HCT116 (cell line): ENCODE results near the gene NFATC1. TPM values are rescaled to one million over a fixed set of nuclear protein-coding genes. Genes with fewer than 3 reads are reported as not detected.

Experiments
- ATAC-seq: fragments of 200-7000 bp; cut with Tn5 transposase; 2 replicates; pipeline ENCODE4 v1.9.1; 2020; ENCODE audit warnings: mild to moderate bottlenecking, moderate library complexity
- BruUV-seq: library from RNA; stranded (reverse); fragments of 400-500 nt; replicated peaks from 2 replicates; lab custom pipeline; 2021; lab: Mats Ljungman, UMichigan
- CTCF ChIA-PET: fragments of 300-600 bp; sonication (Branson Sonifier 250); formaldehyde crosslinking; loops from one replicate; lab custom pipeline; 2021; ENCODE audit warnings: antibody characterized with exemption; lab: Charles Lee
- POLR2A ChIA-PET: fragments of 300-600, 350-600 bp; sonication (Branson Sonifier 250); formaldehyde crosslinking; loops from one replicate; lab custom pipeline; 2021; ENCODE audit warnings: antibody characterized with exemption; lab: Charles Lee
- RAD21 ChIA-PET, 2 experiments: fragments of 300-600 bp; sonication (Branson Sonifier 250); formaldehyde crosslinking; loops; one replicate each; lab custom pipeline; 2023; ENCODE audit warnings: low total read pairs in 2 of 2; ENCODE audit not compliant: uncharacterized antibody in 2 of 2, unreplicated experiment in 2 of 2, low non-redundant PET in 1 of 2; lab: Charles Lee
- DNase-seq: peaks from one replicate; pipeline ENCODE4 v3.0.0-alpha.2; 2010; ENCODE audit warnings: low read depth, low spot score
- H2AFZ ChIP-seq: fragments of 200-600 bp; shearing (Covaris generic), sonication (generic); 2 replicates; pipeline ENCODE4 v1.6.1; 2017; ENCODE audit warnings: low read depth, mixed run types, mixed read lengths, antibody characterized with exemption, low read length; ENCODE audit not compliant: poor library complexity, severe bottlenecking
- H3K27ac ChIP-seq: 2 replicates; pipeline ENCODE4 v1.5.1; 2012; ENCODE audit warnings: low read depth, low read length
- H3K27me3 ChIP-seq: fragments of 200-600 bp; sonication (generic); 2 replicates; pipeline ENCODE4 v1.6.1; 2016; ENCODE audit warnings: mixed run types, low read length, mixed read lengths; ENCODE audit not compliant: insufficient read depth
- H3K36me3 ChIP-seq, 2 experiments: fragments of 200-500 bp in 1 of 2; fragments of 200-600 bp in 1 of 2; sonication (Bioruptor generic) in 1 of 2; sonication (generic) in 1 of 2; 2 replicates each; pipeline versions ENCODE4 v1.5.1 to v1.6.1; 2014 to 2016; ENCODE audit warnings: low read length in 2 of 2, inconsistent platforms in 1 of 2, mixed read lengths in 1 of 2, mixed run types in 1 of 2; ENCODE audit not compliant: insufficient read depth in 2 of 2, control insufficient read depth in 1 of 2
- H3K4me1 ChIP-seq, 2 experiments: fragments of 200-600 bp in 1 of 2; sonication (generic) in 1 of 2; 2 replicates each; pipeline versions ENCODE4 v1.5.1 to v1.6.1; 2012 to 2017; ENCODE audit warnings: low read length in 2 of 2, inconsistent platforms in 1 of 2, mild to moderate bottlenecking in 1 of 2, mixed read lengths in 1 of 2, mixed run types in 1 of 2, moderate library complexity in 1 of 2; ENCODE audit not compliant: insufficient read depth in 2 of 2, control insufficient read depth in 1 of 2
- H3K4me2 ChIP-seq: fragments of 200-600 bp; sonication (generic); 2 replicates; pipeline ENCODE4 v1.6.1; 2017; ENCODE audit warnings: mixed run types, low read length, mixed read lengths
- H3K4me3 ChIP-seq, 2 experiments: fragments of 200-600 bp in 1 of 2; sonication (generic) in 1 of 2; replicated peaks in 1 of 2; 2 replicates each; pipeline ENCODE4 v1.5.1; 2011 to 2016; ENCODE audit warnings: low read length in 2 of 2, control low read depth in 1 of 2, low read depth in 1 of 2, mild to moderate bottlenecking in 1 of 2, mixed read lengths in 1 of 2, mixed run types in 1 of 2
- H3K79me2 ChIP-seq: fragments of 200-600 bp; sonication (generic); 2 replicates; pipeline ENCODE4 v1.6.1; 2017; ENCODE audit warnings: mild to moderate bottlenecking, mixed run types, low read length, moderate library complexity, mixed read lengths; ENCODE audit not compliant: insufficient read depth
- H3K9ac ChIP-seq: fragments of 200-600 bp; sonication (generic); 2 replicates; pipeline ENCODE4 v1.6.1; 2016; ENCODE audit warnings: low read length, mixed read lengths
- H3K9me2 ChIP-seq: fragments of 200-600 bp; sonication (generic), shearing (Covaris generic); 2 replicates; pipeline ENCODE4 v1.6.1; 2017; ENCODE audit warnings: mixed run types, mild to moderate bottlenecking, moderate library complexity; ENCODE audit not compliant: insufficient read depth
- H3K9me3 ChIP-seq, 2 experiments: fragments of 200-500 bp in 1 of 2; fragments of 200-600 bp in 1 of 2; sonication (Bioruptor generic) in 1 of 2; sonication (generic) in 1 of 2; 2 replicates each; pipeline ENCODE4 v1.6.1; 2014 to 2017; ENCODE audit warnings: low read length in 2 of 2, mixed read lengths in 2 of 2, inconsistent platforms in 1 of 2, low read depth in 1 of 2, mild to moderate bottlenecking in 1 of 2, mixed run types in 1 of 2, moderate library complexity in 1 of 2; ENCODE audit not compliant: control insufficient read depth in 1 of 2, insufficient read depth in 1 of 2
- H4K20me1 ChIP-seq: fragments of 200-600 bp; sonication (generic), shearing (Covaris generic); 2 replicates; pipeline ENCODE4 v1.6.1; 2017; ENCODE audit warnings: mixed run types, mild to moderate bottlenecking, moderate library complexity; ENCODE audit not compliant: insufficient read depth
- EZH2 ChIP-seq: fragments of 200-600 bp; sonication (generic); IDR thresholded peaks from 2 replicates; pipeline ENCODE4 v1.6.1; 2017; ENCODE audit warnings: antibody characterized with exemption, mixed run types
- MAX ChIP-seq: IDR thresholded peaks from 2 replicates; pipeline ENCODE4 v1.6.1; 2012
- POLR2AphosphoS5 ChIP-seq: IDR thresholded peaks from 2 replicates; pipeline ENCODE4 v1.6.1; 2011; ENCODE audit warnings: mild to moderate bottlenecking, low read depth, low read length, moderate library complexity
- YY1 ChIP-seq: IDR thresholded peaks from 2 replicates; pipeline ENCODE4 v1.6.1; 2011; ENCODE audit warnings: low read length, low read depth, moderate library complexity, mild to moderate bottlenecking; ENCODE audit not compliant: insufficient replicate concordance; ENCODE audit errors: extremely low read depth
- ZNF274 ChIP-seq: fragments of 200-500 bp; sonication (Bioruptor generic); IDR thresholded peaks from 2 replicates; pipeline ENCODE4 v1.6.1; 2014; ENCODE audit warnings: mild to moderate bottlenecking, low read depth, low read length, inconsistent platforms
- intact Hi-C: fragments of 100-400 bp; cut with micrococcal nuclease; formaldehyde crosslinking; loops from 2 replicates; pipeline ENCODE4 v1.10.0; 2022
- total RNA-seq: library from RNA; stranded (reverse); gene quantifications from one replicate; pipeline ENCODE4 v1.2.1, GENCODE V29; 2021; ENCODE audit not compliant: unreplicated experiment
- TF ChIP-seq, protein P1 (sequence below), 3 experiments: fragments of 200-600 bp in 1 of 3; sonication (generic) in 1 of 3; IDR thresholded peaks in 2 of 3; conservative IDR thresholded peaks in 1 of 3; 2 replicates each; pipeline ENCODE4 v1.5.1; 2012 to 2017; ENCODE audit warnings: low read depth in 2 of 3, low read length in 2 of 3, antibody characterized with exemption in 1 of 3, borderline replicate concordance in 1 of 3, control low read depth in 1 of 3, mild to moderate bottlenecking in 1 of 3, mixed read lengths in 1 of 3, mixed run types in 1 of 3, moderate library complexity in 1 of 3; ENCODE audit not compliant: insufficient read depth in 1 of 3
- TF ChIP-seq, protein P2 (sequence below): IDR thresholded peaks from 2 replicates; pipeline ENCODE4 v1.6.1; 2012; ENCODE audit warnings: low read depth

Gene NFATC1
- total RNA-seq, 1 experiment from 2014 or later: 20.8 TPM

GRCh38 chr18:79405781-79406575, 10.2 kb downstream of the NFATC1 start:
- intact Hi-C loops: no loop called here
- Histone ChIP-seq H3K9me2 (no peaks in the 10 kb centered on the region), H3K4me1 (peaks cover 5 to 11% of the 10 kb centered on the region in 2 experiments; a peak in 3 of 4 replicates), H2AFZ (no peak overlapping the region), H3K9me3 (no peaks in the 10 kb centered on the region), H3K27me3 (no peaks in the 10 kb centered on the region), H3K9ac (no peak overlapping the region), H3K79me2 (peaks cover 53% of the 10 kb centered on the region), H3K36me3 (no peaks in the 10 kb centered on the region; a peak in 1 of 4 replicates), H4K20me1 (no peaks in the 10 kb centered on the region), H3K4me3 (no peak overlapping the region), H3K4me2 (no peak overlapping the region), H3K27ac (no peak overlapping the region)
- POLR2A ChIA-PET: no interaction called here
- DNase-seq: no peak
- CTCF ChIA-PET: no interaction called here
- ATAC-seq: no peak
- RAD21 ChIA-PET: no interaction called here
- no TSS peak for BruUV-seq
- TF ChIP-seq, protein P1, sequence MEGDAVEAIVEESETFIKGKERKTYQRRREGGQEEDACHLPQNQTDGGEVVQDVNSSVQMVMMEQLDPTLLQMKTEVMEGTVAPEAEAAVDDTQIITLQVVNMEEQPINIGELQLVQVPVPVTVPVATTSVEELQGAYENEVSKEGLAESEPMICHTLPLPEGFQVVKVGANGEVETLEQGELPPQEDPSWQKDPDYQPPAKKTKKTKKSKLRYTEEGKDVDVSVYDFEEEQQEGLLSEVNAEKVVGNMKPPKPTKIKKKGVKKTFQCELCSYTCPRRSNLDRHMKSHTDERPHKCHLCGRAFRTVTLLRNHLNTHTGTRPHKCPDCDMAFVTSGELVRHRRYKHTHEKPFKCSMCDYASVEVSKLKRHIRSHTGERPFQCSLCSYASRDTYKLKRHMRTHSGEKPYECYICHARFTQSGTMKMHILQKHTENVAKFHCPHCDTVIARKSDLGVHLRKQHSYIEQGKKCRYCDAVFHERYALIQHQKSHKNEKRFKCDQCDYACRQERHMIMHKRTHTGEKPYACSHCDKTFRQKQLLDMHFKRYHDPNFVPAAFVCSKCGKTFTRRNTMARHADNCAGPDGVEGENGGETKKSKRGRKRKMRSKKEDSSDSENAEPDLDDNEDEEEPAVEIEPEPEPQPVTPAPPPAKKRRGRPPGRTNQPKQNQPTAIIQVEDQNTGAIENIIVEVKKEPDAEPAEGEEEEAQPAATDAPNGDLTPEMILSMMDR (IDR thresholded peaks at IDR 0.05 in 2 of 3, conservative IDR thresholded peaks at IDR 0.05 in 1 of 3; ENCODE audit: borderline replicate concordance in 1 of 3, insufficient read depth in 1 of 3, low read depth in 2 of 3, low read length in 2 of 3): no peak
- TF ChIP-seq, protein P2, sequence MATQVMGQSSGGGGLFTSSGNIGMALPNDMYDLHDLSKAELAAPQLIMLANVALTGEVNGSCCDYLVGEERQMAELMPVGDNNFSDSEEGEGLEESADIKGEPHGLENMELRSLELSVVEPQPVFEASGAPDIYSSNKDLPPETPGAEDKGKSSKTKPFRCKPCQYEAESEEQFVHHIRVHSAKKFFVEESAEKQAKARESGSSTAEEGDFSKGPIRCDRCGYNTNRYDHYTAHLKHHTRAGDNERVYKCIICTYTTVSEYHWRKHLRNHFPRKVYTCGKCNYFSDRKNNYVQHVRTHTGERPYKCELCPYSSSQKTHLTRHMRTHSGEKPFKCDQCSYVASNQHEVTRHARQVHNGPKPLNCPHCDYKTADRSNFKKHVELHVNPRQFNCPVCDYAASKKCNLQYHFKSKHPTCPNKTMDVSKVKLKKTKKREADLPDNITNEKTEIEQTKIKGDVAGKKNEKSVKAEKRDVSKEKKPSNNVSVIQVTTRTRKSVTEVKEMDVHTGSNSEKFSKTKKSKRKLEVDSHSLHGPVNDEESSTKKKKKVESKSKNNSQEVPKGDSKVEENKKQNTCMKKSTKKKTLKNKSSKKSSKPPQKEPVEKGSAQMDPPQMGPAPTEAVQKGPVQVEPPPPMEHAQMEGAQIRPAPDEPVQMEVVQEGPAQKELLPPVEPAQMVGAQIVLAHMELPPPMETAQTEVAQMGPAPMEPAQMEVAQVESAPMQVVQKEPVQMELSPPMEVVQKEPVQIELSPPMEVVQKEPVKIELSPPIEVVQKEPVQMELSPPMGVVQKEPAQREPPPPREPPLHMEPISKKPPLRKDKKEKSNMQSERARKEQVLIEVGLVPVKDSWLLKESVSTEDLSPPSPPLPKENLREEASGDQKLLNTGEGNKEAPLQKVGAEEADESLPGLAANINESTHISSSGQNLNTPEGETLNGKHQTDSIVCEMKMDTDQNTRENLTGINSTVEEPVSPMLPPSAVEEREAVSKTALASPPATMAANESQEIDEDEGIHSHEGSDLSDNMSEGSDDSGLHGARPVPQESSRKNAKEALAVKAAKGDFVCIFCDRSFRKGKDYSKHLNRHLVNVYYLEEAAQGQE: no peak
- TF ChIP-seq MAX (no peak), EZH2 (no peak), POLR2AphosphoS5 (no peak), YY1 (no peak), ZNF274 (no peak)
